ENCODE results near the gene SEMA4G. TPM values are rescaled to one million over a fixed set of nuclear protein-coding genes. Genes with fewer than 3 reads are reported as not detected.

SEMA4G gene
- polyA plus RNA-seq, 1 donor from 2014 or later: not detected

- Mint-ChIP-seq H3K9me3 (no peaks in the 10 kb centered on the region), H3K27me3 (peaks cover 29% of the 10 kb centered on the region)
Observed at GRCh38 chr10:101014230-101014884, 45.1 kb downstream of the SEMA4G start.

GRCh38 chr10:101014966-101015581 lies 45.8 kb downstream of the SEMA4G start:
- H3K9me3 Mint-ChIP-seq: no peaks in the 10 kb centered on the region
- H3K36me3 Mint-ChIP-seq: no peaks in the 10 kb centered on the region
- H3K27ac Mint-ChIP-seq: no peak overlapping the region
- peaks cover 30% of the 10 kb centered on the region for H3K27me3 Mint-ChIP-seq
- H3K4me3 Mint-ChIP-seq: no peak overlapping the region
- H3K4me1 Mint-ChIP-seq: peaks cover 6 to 16% (median 10%) of the 10 kb centered on the region in 3 donors

More at GRCh38 chr10:101014230-101014884, 45.1 kb downstream of the SEMA4G start:
- Mint-ChIP-seq H3K4me1 (peaks cover 6 to 15% (median 10%) of the 10 kb centered on the region in 3 donors), H3K4me3 (no peak overlapping the region), H3K36me3 (no peaks in the 10 kb centered on the region), H3K27ac (no peak overlapping the region)

- Mint-ChIP-seq H3K36me3 (no peaks in the 10 kb centered on the region), H3K9me3 (no peaks in the 10 kb centered on the region), H3K27ac (no peak overlapping the region), H3K27me3 (peaks cover 30% of the 10 kb centered on the region), H3K4me3 (no peak overlapping the region), H3K4me1 (peaks cover 6 to 16% (median 10%) of the 10 kb centered on the region in 3 donors)
Observed at GRCh38 chr10:101015582-101015973, 46.3 kb downstream of the SEMA4G start.

- no peak overlapping the region for H3K27ac Mint-ChIP-seq
- H3K9me3 Mint-ChIP-seq: no peaks in the 10 kb centered on the region
- no peaks in the 10 kb centered on the region for H3K36me3 Mint-ChIP-seq
- H3K27me3 Mint-ChIP-seq: peaks cover 32% of the 10 kb centered on the region
- H3K4me3 Mint-ChIP-seq: no peak overlapping the region
- H3K4me1 Mint-ChIP-seq: peaks cover 6 to 16% (median 10%) of the 10 kb centered on the region in 3 donors
Observed at GRCh38 chr10:101016814-101017213, 47.5 kb downstream of the SEMA4G start.

GRCh38 chr10:101018118-101018599 lies 48.9 kb downstream of the SEMA4G start:
- H3K4me3 Mint-ChIP-seq: peak overlapping the region in 2 of 4 donors; percentile 87 to 90
- peaks cover 31% of the 10 kb centered on the region for H3K27me3 Mint-ChIP-seq
- H3K9me3 Mint-ChIP-seq: no peaks in the 10 kb centered on the region
- peaks cover 6 to 12% (median 8%) of the 10 kb centered on the region in 3 donors for H3K4me1 Mint-ChIP-seq
- H3K27ac Mint-ChIP-seq: no peak overlapping the region
- no peaks in the 10 kb centered on the region for H3K36me3 Mint-ChIP-seq

- H3K4me3 Mint-ChIP-seq: peak overlapping the region in 2 of 4 donors; percentile 87 to 90
- H3K4me1 Mint-ChIP-seq: peaks cover 6 to 9% (median 7%) of the 10 kb centered on the region in 3 donors
- no peak overlapping the region for H3K27ac Mint-ChIP-seq
- H3K36me3 Mint-ChIP-seq: no peaks in the 10 kb centered on the region
- no peaks in the 10 kb centered on the region for H3K9me3 Mint-ChIP-seq
- peaks cover 29% of the 10 kb centered on the region for H3K27me3 Mint-ChIP-seq
Observed at GRCh38 chr10:101018600-101019439, 49.5 kb downstream of the SEMA4G start.

Other genes starting within 250 kb of the SEMA4G start
- gene PAX2, start 223.9 kb upstream of the SEMA4G start, polyA plus RNA-seq: not detected
- 12.7 TPM for gene SLF2, start 56.5 kb upstream of the SEMA4G start, polyA plus RNA-seq
- 120 TPM for gene MRPL43, start 18.0 kb downstream of the SEMA4G start, polyA plus RNA-seq
- 13.6 TPM for gene TWNK, start 18.0 kb downstream of the SEMA4G start, polyA plus RNA-seq
- gene LZTS2, start 30.3 kb downstream of the SEMA4G start, polyA plus RNA-seq: 17.5 TPM
- gene PDZD7, start 61.6 kb downstream of the SEMA4G start, polyA plus RNA-seq: not detected
- gene SFXN3, start 61.7 kb downstream of the SEMA4G start, polyA plus RNA-seq: 7.4 TPM
- not detected for gene KAZALD1, start 92.5 kb downstream of the SEMA4G start, polyA plus RNA-seq
- gene TLX1, start 161.8 kb downstream of the SEMA4G start, polyA plus RNA-seq: not detected

All from IgD-negative memory B cell (primary cell).